ENCODE measurements around the gene KIAA1217.

- TF ChIP-seq, protein P1, sequence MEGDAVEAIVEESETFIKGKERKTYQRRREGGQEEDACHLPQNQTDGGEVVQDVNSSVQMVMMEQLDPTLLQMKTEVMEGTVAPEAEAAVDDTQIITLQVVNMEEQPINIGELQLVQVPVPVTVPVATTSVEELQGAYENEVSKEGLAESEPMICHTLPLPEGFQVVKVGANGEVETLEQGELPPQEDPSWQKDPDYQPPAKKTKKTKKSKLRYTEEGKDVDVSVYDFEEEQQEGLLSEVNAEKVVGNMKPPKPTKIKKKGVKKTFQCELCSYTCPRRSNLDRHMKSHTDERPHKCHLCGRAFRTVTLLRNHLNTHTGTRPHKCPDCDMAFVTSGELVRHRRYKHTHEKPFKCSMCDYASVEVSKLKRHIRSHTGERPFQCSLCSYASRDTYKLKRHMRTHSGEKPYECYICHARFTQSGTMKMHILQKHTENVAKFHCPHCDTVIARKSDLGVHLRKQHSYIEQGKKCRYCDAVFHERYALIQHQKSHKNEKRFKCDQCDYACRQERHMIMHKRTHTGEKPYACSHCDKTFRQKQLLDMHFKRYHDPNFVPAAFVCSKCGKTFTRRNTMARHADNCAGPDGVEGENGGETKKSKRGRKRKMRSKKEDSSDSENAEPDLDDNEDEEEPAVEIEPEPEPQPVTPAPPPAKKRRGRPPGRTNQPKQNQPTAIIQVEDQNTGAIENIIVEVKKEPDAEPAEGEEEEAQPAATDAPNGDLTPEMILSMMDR (conservative IDR thresholded peaks at IDR 0.05; ENCODE audit: low read depth, low read length), result no peak
- no peak for TF ChIP-seq EZH2 (IDR thresholded peaks at IDR 0.05; ENCODE audit: borderline replicate concordance, low read depth, low read length, poor library complexity, severe bottlenecking)
These were observed 31.3 kb downstream of the KIAA1217 start for GRCh38 chr10:24240041-24240751.
